Activated T-cell treated with anti-CD3 and anti-CD28 coated beads for 48 hours (primary cell): Measurements from ENCODE around the gene TMED4.

Experiments used
- DNase-seq: peaks from one replicate; pipeline ENCODE4 v3.0.0-alpha.2; 2020; ENCODE audit warnings: low read depth

TMED4 gene

DNA sequence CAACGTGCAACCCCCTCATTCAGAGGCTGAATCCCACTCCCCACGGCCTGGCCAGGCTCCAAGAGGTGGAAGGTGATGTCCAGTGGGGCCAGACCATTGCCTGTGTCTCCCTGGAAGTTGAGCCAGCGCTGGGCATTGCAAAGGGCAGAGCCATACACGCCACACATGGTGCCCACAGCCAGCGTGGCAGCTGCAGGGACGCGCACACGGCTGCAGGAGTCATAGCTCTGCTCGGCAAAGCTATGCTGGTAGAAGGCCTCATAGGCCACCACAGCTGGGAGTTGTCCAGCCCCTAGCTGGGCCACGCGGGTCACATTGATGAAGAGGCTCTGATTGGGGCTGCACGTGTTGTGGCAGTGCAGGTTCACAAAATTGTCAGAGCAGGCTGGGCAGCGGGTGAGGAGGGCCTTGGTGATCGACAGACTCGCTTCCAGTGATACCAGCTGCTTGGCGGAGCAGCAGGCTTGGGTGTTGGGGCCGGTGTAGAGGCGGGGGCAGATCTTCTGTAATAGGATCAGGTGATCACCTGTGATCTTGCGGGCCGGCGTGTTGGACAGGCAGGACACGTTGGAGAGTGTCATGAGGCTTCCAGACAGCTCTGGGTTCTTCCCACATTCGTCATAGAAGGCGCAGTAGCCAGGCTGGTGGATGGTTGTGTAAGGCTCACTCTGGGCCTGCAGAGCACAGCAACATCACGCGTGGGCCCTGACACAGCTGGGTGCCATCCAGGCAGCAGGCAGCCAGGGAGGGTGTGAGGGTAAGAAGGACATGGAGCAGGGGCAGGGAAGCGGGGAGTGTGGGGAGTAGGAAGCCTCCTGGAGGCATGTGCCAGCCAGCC lies 42.1 kb downstream of the TMED4 start:
- DNase-seq, result no peak

DNA sequence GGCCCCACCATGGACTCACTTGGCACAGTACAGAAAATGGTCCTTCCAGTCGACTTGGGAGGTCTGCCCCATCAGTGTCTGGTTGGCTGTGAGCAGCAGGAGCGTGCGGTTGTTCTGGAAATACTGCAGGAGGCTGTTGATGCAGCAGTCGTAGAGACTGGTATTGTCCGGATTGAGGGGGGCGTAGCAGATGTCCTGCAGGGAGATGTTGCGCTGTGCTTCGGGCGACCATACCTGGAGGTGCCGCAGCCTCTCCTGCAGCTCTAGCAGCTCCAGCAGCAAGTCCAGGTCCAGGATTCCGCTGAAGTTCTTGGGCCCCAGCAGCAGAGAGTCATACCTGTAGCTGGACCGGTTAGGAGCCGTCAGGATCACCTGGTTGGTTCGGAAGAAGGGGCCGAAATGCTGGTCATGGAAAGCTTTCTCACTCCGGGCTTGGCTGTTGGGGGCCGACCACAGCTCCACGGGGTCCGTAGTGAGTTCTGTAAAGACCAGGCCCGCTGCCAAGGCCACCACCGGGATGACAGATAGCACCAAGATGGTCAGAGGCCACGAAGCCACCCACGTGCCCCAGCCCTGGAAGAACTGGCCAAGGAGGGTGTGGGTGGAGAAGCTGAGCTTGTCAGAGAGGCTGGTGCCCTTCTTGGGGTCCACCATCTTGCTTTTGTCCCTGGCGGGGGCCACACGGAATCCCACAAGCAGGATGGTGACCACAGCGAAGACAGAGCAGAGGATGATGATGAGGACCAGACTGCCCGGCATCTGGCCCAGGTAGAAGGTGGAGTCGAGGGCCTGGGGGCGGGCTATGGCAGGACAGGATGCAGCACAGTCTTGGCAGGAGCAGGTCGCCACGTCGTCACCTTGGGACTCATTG lies 43.0 kb downstream of the TMED4 start:
- no peak for DNase-seq

DNA sequence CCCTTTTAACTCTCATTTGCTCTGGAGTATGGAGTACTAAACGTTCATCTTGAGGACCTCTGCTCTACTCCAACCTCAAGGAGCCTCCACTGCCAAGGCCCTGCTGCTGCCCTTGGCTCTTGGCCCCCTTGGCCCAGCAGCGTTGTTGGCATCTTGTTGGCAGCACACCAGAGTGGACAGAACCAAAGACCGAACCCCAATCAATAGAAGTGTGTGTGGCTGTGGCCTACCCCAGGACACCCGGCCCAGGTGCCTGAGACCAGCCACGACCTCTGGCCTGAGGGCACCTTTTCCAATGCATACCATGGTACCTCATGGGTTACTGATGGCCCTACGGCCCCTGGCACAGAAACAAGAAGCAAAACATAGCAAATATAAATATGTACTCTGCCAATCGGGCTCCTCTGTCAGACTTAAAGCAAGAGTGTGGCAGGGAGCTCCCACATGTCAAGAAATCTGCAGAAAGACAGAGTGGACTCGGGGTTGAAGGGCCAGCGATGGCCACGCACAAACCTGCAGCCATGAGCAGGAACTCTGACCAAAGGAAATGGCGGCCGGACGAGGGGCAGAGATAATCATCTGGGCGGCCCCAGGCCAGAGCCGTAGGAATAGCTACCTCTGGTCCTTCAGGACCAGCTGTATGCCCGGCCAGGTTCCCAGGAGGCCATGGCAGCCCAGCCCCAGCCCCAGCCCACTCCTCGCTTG lies 43.8 kb downstream of the TMED4 start:
- no peak for DNase-seq

DNA sequence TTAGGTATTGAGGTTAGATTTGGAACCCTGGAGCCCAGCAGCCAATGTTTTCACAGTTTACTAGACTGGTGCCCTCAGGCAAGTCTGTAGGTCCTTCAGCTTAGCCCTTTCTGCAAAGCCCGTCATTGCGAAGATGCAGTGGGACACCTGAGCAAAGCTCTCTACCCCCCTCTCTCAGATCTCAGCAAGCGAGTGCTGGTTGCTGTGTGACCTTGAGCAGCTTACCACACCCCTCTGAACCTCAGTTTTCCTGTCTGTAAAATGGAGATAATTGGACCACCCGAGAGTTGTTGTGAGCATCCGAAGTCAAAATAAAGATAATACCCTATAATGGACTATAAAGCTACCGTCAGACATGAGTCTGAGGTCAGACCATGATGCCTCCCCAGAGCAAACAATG lies 44.6 kb downstream of the TMED4 start:
- no peak for DNase-seq

DNA sequence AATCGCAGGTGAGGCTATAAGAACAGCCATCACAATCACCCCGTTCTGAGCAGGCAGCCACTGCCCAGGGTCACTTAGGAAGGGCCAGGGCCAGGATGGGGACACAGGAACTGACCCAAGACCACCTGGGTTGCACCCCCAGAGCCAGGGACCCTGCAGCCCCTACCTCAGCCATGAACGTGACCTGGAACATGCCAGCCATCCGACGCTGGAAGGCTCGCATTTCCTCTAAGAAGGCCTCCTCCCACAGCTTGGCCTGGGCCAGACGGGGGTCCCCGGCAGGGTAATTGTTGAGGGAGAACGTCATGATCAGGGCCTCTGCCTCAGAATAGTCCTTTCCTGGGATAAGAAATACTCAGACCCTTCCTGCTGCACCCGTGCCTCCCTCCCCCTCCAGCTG lies 45.9 kb downstream of the TMED4 start:
- DNase-seq, result no peak

DNA sequence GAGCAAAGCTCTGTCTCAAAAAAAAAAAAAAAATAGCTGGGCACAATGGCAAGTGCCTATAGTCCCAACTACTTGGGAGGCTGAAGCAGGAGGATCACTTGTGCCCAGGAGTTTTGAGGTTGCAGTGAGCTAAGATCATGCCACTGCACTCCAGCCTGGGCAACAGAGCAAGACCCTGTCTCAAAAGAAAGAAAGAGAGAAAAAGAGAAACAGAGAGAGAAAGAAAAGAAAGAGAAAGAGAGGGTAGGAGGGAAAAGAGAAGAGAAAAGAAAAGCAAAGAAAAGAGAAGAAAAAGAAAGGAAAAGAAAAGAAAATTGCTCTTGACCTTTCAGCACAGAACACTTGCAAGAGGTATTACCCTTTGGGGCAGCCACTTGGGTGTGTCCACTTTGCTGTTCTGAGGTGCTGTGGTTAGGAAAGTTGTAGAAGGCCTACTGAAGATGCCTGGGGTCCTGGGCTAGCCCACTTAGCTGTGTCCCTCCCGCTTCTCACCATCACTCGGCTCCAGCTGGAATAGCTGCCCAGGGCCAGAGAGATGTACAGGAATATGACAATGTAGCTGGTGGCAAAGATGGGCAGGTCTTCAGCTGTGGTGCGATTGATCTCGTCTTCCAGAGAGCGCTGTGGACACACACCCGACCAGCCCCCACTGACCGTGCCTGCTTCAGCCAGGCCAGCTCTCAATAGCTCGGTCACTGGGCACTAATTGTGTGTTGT lies 46.5 kb downstream of the TMED4 start:
- DNase-seq, result no peak

DNA sequence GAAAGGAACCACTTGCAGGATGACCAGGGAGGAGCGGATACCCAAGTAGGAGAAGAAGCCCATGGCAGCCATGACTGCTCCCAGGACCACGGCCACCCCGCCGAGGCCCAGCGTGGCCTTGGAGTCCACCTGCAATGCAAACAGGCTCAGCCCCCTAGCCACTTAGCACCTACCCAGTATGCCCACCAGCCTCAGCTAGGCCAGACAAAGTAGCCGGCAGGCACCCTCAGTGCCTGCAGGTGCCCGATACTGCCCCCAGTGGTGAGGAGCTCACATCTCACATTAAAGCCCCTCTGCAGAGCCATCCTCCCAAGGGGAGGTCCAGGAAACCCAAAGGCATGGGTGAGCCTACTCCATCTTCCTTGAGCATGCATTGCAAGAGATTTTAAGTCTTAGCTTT lies 47.5 kb downstream of the TMED4 start:
- peak; percentile 49 for DNase-seq

DNA sequence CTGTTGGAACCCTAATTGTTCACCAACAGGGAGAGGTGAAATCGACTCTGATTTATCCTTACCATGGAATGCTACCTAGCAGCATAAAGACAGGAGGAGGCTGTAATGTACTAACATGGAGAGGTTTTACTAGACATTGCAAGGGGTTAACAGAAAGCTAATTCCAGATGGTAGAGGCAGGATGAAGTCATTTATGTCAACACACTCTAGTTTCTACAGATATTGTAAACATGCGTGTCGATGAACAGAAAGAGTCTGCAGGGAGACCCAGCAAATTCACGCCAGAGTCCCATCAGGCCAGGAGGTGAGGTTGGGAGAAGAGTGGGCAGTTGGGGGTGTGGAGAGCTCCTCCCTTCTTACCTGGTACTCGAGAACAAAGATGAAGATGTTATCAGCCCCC lies 47.9 kb downstream of the TMED4 start:
- DNase-seq, result no peak

DNA sequence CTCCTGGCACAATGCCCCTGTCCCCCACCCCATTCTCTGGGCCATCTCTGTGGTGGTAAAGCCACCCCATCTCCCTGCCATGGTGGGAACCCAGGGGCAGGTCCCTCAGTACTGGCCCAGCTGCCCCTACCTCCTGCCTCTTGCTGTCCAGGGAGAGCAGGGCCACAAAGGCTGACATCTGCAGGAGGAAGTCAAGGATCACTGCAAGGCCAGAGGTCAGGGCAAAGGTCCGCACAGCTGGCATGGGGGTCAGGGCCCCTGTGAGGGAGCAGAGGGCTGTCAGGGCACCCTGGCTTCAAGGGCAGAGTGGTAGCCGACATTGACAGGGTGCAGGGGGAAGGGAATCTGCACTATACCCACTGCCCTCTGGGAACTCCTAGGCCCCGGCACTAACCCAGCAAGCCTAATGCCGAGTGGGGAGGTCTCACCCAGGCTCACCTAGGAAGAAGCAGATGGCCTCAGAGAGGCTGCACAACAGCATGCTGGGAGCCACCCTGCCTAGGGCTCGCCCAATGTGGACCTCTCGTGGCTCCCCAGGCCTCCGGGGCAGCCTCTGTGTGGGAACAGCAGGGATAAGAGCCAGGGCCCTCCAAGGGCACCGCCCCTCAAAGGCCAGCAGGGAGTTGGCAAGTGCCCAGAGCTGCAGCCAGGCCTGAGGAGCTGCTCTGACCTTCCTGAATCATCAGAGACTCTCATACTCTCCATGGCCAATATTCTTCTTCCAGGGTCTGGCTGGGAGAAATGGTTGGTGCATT lies 48.6 kb downstream of the TMED4 start:
- no peak for DNase-seq

DNA sequence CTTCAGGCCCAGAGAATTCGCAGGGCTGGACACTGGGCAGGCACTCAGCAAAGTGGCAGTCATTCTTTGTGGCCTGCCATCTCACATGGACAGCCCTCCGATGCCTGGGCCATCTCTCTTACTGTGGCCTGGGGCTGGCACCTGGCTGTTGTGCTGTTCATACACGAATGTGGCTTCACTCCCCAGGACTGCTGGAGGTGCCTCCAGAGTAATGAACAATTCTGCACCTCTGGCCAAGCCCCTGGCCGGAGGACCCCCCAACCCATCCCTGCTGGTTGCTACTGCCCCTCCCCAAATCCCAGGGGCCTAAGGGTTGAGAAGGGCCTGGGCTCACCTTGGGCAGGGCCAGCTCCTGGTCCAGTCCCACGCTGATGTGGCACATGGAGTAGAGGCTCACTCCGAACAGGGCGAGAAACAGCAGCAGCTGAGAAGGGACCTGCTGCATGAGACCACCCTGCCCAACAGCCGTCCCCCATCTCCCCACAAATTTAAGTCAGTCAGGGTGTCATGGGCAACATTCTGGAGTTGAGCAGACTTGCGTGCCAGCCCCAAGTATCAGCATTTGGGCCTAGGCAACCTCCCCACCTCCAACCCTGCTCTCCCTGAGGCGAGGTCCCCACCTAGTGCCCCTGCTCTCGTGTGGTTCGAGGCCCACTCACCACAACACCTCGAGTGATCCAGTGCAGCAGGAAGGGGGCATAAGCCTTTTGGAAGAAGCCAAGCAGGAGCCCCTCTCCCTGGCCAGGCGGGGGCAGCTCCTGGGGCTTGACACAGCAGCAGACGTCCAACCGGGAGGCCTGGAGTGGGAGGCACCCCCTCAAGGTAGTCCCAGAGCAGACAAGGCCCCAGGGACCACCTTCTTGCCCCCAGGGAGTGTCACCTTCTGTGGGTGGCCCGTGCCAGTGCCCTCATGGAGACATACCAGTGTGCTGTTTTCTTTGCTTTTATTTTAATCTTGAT lies 50.3 kb downstream of the TMED4 start:
- DNase-seq, result no peak

DNA sequence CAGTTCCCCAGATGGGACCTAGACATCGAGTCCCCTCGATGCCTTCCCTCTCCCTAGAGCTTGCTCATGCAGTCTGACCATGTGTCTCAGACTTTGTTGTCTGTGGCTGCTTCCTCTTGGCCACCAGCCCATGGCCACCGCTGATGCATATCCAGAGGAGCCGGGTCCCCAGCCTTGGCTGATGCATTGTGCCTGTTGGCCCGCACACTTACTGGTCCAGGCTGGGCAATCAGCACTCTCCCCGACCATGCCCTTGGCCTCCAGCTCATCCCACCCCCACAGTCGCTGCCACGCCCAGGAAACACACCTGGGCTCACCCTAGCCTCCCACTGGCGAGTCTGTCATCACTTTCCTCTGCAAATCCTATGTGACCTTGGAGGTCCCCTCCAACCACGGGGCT lies 51.0 kb downstream of the TMED4 start:
- no peak for DNase-seq
